HG03571 (cell line): Measurements from ENCODE around the gene CHD1.
A peak's percentile ranks its signal among the peaks of the same experiment; 100 is the strongest.
"Not testable (repeated sequence)": the region's sequence is repeated elsewhere in the genome, so short reads cannot be mapped to it uniquely, and the experiment has no call there.

Source experiments
- ATAC-seq: cut with Tn5 transposase; IDR thresholded peaks from one replicate; pipeline ENCODE4 v1.9.1; 2021; ENCODE audit not compliant: unreplicated experiment

CHD1 gene

GRCh38 chr5:98928873-98929709 lies at the start of gene CHD1:
Gene CHD1 (minus strand): TSS chr5:98929007. CDS start chr5:98926386, 2,621 bp downstream.
- peak; percentile 56 for ATAC-seq

DNA sequence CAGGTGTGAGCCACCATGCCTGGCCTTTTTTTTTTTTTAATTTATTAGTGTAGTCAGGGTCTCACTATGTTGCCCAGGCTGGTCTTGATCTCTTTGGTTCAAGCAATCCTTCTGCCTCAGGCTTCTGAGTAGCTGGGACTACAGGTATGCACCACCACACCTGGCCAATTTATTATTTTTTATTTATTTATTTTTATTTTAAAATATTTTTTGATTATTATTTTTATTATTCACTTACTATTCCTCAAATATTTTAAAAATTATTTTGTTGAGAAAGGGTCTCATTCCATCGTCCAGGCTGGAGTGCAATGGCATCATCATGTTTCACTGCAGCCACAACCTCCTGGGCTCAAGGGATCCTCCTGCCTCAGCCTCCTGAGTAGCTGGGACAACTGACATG lies 49.7 kb upstream of the CHD1 start:
- no peak for ATAC-seq

DNA sequence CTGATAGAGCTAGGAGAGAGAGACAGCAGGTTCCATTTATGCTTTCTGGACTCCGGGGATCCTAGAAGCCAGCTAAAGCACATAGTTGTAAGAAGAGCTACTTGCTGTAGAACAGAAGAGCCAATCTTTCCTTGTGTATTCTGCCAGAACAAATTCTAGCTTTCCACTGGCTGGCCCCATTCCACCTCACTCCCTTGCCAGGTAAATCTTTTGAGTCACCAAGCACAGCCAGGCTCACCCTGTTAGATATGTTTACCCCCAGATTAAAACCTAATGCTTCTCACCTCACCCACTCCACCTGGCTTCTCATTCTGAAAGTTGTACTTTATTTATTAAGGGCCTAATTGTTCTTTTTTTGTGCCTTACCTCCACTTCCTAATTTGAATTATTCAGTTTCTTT lies 48.9 kb upstream of the CHD1 start:
- ATAC-seq = no peak

- ATAC-seq = peak; percentile 98
Measured at GRCh38 chr5:98975682-98976407, 47.0 kb upstream of the CHD1 start.

GRCh38 chr5:98975223-98975622 lies 46.4 kb upstream of the CHD1 start:
- ATAC-seq = no peak

GRCh38 chr5:98969400-98969799 lies 40.6 kb upstream of the CHD1 start:
- no peak for ATAC-seq

DNA sequence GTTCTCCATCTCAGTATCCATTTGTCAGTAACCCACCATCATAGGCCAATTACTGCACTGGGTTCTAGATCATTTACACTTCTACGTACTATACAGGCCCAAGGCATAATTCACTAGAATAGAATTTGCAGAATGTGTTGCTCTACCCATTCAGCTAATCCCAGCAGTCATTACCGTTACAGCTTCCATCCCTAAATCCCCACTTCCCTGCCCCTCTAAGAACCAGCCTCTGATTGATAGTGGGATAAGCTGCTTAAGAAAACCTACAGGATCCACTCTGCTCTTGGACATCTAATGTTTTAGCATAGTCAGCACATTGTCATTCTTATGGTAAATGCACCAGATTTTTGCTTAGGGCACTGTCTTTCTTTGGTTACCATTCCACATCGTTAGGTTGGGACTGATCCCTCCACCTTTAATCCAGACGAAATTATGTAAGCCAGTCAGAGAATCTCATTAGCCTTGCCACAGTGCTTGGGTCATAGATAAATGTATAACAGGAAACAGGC lies 39.3 kb upstream of the CHD1 start:
- no peak for ATAC-seq

- ATAC-seq = no peak
Measured at GRCh38 chr5:98965226-98965625, 36.4 kb upstream of the CHD1 start.

- no peak for ATAC-seq
Measured at GRCh38 chr5:98964621-98965020, 35.8 kb upstream of the CHD1 start.

DNA sequence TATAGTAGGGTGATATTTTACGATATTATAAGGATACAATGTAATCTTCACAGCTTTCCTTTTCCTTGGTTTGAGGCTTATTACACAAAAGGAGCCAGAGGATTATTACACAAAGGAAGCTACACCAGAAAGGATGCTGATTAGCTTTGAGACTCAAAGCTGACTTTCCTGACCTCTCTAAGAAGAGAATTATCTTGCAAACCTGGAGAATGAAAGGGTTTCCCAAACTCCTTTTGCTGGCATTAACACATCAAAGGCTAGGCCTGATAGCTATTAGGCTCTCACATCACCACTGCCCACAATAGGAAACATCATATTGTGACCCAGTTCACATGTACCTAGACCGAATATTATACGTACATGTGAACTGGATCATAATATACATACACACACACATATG lies 34.2 kb upstream of the CHD1 start:
- no peak for ATAC-seq

DNA sequence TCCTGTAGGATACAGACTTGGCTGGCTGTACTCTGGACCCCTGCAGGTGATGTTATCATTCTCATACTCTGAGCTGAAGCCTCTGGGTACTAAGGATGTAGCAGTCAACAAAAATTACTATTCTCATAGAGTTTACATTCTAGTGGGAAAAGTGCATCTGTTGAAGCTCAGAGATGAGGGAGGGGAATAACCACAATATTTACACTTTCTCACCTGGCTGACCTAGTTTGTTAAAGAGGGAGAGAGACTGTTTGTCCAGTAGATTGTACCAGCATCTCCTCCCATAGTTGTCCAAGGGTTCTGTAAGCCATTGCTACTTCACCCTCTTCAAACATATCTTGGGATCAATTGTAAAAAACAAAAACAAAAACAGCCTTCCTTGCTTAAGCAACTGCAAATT lies 33.8 kb upstream of the CHD1 start:
- ATAC-seq = no peak

GRCh38 chr5:98961665-98962344 lies 33.0 kb upstream of the CHD1 start:
- ATAC-seq = no peak

DNA sequence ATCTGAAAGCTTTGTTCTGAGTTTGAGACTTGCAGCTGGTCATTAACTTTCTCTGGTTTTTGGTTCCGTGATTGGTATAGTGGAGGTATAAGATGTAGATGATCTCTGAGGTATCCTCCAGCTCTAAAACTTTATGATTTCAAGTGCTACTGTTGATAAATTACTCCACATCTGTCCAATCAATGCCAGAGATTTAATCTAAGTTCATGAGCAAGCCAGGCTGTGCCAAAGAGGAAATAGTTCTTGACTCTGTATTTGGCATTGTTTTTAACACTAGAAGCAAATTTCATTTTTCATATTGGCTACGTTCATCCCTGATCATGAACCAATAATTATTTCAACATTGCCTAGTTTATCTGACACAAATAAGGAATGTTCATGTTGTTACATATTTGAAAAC lies 28.5 kb upstream of the CHD1 start:
- ATAC-seq = no peak

GRCh38 chr5:98955888-98956287 lies 27.1 kb upstream of the CHD1 start:
- not testable (repeated sequence) for ATAC-seq

GRCh38 chr5:98955471-98955870 lies 26.7 kb upstream of the CHD1 start:
- ATAC-seq = not testable (repeated sequence)

GRCh38 chr5:98954392-98955028 lies 25.7 kb upstream of the CHD1 start:
- no peak for ATAC-seq

- no peak for ATAC-seq
Measured at GRCh38 chr5:98942847-98943246, 14.0 kb upstream of the CHD1 start.

GRCh38 chr5:98941131-98941883 lies 12.5 kb upstream of the CHD1 start:
- ATAC-seq = no peak

GRCh38 chr5:98940581-98940980 lies 11.8 kb upstream of the CHD1 start:
- ATAC-seq = no peak

- ATAC-seq = no peak
Measured at GRCh38 chr5:98938464-98938863, 9.7 kb upstream of the CHD1 start.
